GM10248 (cell line): ENCODE results near the gene HACE1.

ENCODE experiments used
- CTCF ChIA-PET: fragments of 300-600 bp; sonication (Branson Sonifier 250); formaldehyde crosslinking; extraction: SDS; loops from one replicate; lab custom pipeline; 2021; ENCODE audit warnings: antibody characterized with exemption; lab: Yijun Ruan, JAX
- POLR2A ChIA-PET: fragments of 350-650 bp; sonication (Branson Sonifier 250); formaldehyde crosslinking; extraction: SDS; loops from one replicate; lab custom pipeline; 2020; ENCODE audit warnings: antibody characterized with exemption; lab: Yijun Ruan, JAX
- DNase-seq: peaks from one replicate; pipeline ENCODE4 v3.0.0; 2012; ENCODE audit errors: extremely low spot score
- CTCF ChIP-seq: IDR thresholded peaks from 2 replicates; pipeline ENCODE4 v1.5.1; 2012; ENCODE audit warnings: mild to moderate bottlenecking, low read depth; ENCODE audit errors: extremely low read depth, missing control alignments, control extremely low read depth

HACE1 gene

GRCh38 chr6:104788400-104788799, 71.3 kb downstream of the HACE1 start:
- POLR2A ChIA-PET = no interaction called here
- no peak for DNase-seq
- CTCF ChIA-PET = interaction anchor here (3.8 kb wide), 1 partner anchor 12 kb away, joined by 18 read pairs; no protein-coding TSS in a partner anchor
- TF ChIP-seq CTCF = no peak

GRCh38 chr6:104787305-104787704, 72.4 kb downstream of the HACE1 start:
- no peak for TF ChIP-seq CTCF
- POLR2A ChIA-PET = no interaction called here
- no peak for DNase-seq
- CTCF ChIA-PET = no interaction called here

DNA sequence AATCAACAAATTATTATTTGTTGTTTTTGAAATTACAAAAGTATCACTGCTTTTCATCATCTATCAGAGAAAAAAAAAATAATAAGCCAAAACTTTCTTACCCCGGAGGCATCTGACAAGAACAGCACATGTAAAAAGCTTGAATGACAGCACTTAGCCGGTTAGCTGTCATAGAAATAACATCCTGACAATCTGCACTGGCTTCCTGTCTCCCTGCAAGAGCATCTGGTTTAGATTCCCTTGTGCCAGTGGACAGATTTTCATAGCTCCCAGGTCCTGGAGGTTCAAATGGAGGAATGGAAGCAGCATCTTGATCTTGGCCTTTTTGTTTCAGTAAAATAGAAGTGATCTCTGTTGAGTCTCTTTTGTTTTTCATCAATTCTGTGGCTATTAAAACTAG, 74.8 kb downstream of the HACE1 start:
- POLR2A ChIA-PET = no interaction called here
- DNase-seq = no peak
- TF ChIP-seq CTCF = no peak
- CTCF ChIA-PET = interaction anchor here (1.0 kb wide), 1 partner anchor 8 kb away, joined by 3 read pairs; no protein-coding TSS in a partner anchor

DNA sequence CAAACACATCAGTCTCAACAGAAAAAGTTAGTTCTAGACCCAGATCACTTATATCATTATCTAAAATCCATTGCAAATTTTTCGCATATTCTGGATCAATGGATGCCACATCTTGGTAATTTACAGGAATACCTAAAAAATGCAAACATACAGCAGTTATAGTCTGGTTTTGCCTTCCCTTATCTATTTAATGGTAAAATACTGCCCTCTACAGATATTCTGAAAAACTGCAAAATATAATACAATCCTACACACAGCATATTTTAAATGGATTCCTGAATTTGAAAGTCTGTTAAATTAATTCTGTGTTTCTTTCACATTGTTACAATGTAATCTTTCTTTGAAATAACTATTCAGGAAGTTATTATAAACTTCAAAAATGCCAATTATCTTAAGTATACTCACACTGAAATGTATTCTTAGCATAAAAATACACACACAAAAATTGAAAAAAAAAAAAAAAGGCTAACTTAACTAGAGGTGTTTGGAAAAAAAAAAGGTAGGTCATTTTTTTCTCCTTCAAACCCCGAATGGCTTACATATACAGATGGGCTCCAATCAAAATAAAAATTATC, 88.4 kb downstream of the HACE1 start:
- TF ChIP-seq CTCF = no peak
- DNase-seq = peak; percentile 18
- POLR2A ChIA-PET = no interaction called here
- CTCF ChIA-PET = interaction anchor here (1.0 to 2.0 kb wide), 3 partner anchors 15 to 88 kb away, joined by 5 to 6 read pairs (median 6); no protein-coding TSS in a partner anchor

GRCh38 chr6:104768906-104769305, 90.8 kb downstream of the HACE1 start:
- no peak for DNase-seq
- ChIA-PET CTCF (interaction anchor here (1.4 to 3.0 kb wide), 3 partner anchors 47 to 88 kb away, joined by 3 to 14 read pairs (median 3); no protein-coding TSS in a partner anchor), POLR2A (no interaction called here)
- no peak for TF ChIP-seq CTCF

GRCh38 chr6:104766595-104766994, 93.1 kb downstream of the HACE1 start:
- no peak for TF ChIP-seq CTCF
- ChIA-PET CTCF (interaction anchor here (1.5 kb wide), 1 partner anchor 18 kb away, joined by 7 read pairs; no protein-coding TSS in a partner anchor), POLR2A (no interaction called here)
- no peak for DNase-seq
